Stimulated activated CD4-positive, alpha-beta T cell treated with anti-CD3 and anti-CD28 coated beads, Interleukin-15, amount 100 ng/mL, for 1 hour (primary cell): ENCODE measurements around the gene PARP14.
"Not testable (repeated sequence)": the region's sequence is repeated elsewhere in the genome, so short reads cannot be mapped to it uniquely, and the experiment has no call there.

Experiments used
- DNase-seq, 2 donors: peaks; one replicate each; pipeline ENCODE4 v3.0.0-alpha.2; 2020; ENCODE audit warnings: low read depth in 1 of 2, low spot score in 1 of 2

PARP14 gene

GRCh38 chr3:122679085-122679881 is 1.4 kb upstream of the PARP14 start:
- peak; percentile 60 to 63 for DNase-seq

- DNase-seq = no peak
Observed at GRCh38 chr3:122679882-122680474, 661 bp upstream of the PARP14 start.

- no peak for DNase-seq
Observed at GRCh38 chr3:122681284-122681973, 790 bp downstream of the PARP14 start.

- no peak for DNase-seq
Observed at GRCh38 chr3:122681974-122682409, 1.4 kb downstream of the PARP14 start.

GRCh38 chr3:122682778-122683411 is 2.3 kb downstream of the PARP14 start:
- DNase-seq = not testable (repeated sequence)

GRCh38 chr3:122687298-122687697 is 6.7 kb downstream of the PARP14 start:
- DNase-seq = no peak

- no peak for DNase-seq
Observed at GRCh38 chr3:122688996-122689395, 8.4 kb downstream of the PARP14 start.

GRCh38 chr3:122689587-122689986 is 8.9 kb downstream of the PARP14 start:
- no peak for DNase-seq

GRCh38 chr3:122690096-122690495 is 9.5 kb downstream of the PARP14 start:
- no peak for DNase-seq

- no peak for DNase-seq
Observed at GRCh38 chr3:122691195-122691594, 10.6 kb downstream of the PARP14 start.

GRCh38 chr3:122692674-122693073 is 12.0 kb downstream of the PARP14 start:
- no peak for DNase-seq

GRCh38 chr3:122694966-122695365 is 14.3 kb downstream of the PARP14 start:
- no peak for DNase-seq

- no peak for DNase-seq
Observed at GRCh38 chr3:122695927-122696561, 15.4 kb downstream of the PARP14 start.

GRCh38 chr3:122697952-122698620 is 17.4 kb downstream of the PARP14 start:
- DNase-seq = no peak

- DNase-seq = no peak
Observed at GRCh38 chr3:122700193-122700592, 19.6 kb downstream of the PARP14 start.

- DNase-seq = no peak
Observed at GRCh38 chr3:122705379-122705778, 24.7 kb downstream of the PARP14 start.

GRCh38 chr3:122710616-122711251 is 30.1 kb downstream of the PARP14 start:
- DNase-seq = not testable (repeated sequence)

GRCh38 chr3:122714273-122714672 is 33.6 kb downstream of the PARP14 start:
- no peak for DNase-seq

- DNase-seq = no peak
Observed at GRCh38 chr3:122716667-122717066, 36.0 kb downstream of the PARP14 start.

GRCh38 chr3:122719273-122719921 is 38.8 kb downstream of the PARP14 start:
- DNase-seq = no peak
